HepG2 (cell line): Measurements from ENCODE around the gene NRL. TPM values are rescaled to one million over a fixed set of nuclear protein-coding genes. Genes with fewer than 3 reads are reported as not detected.

Source experiments
- ATF7 ChIP-seq, 2 experiments: fragments of 450-650 bp in 1 of 2; sonication (generic) in 1 of 2; formaldehyde crosslinking in 1 of 2; IDR thresholded peaks; 2 replicates each; pipeline versions ENCODE4 v1.4.0 to v1.6.1; 2016 to 2020; ENCODE audit warnings: antibody characterized with exemption in 1 of 2, mild to moderate bottlenecking in 1 of 2, missing genetic modification reagents in 1 of 2
- CHD2 ChIP-seq: IDR thresholded peaks from 2 replicates; pipeline ENCODE4 v1.6.1; 2011; ENCODE audit warnings: low read depth, low read length, improper control_type of control experiment
- CHD4 ChIP-seq: fragments of 200-600 bp; sonication (generic); IDR thresholded peaks from 2 replicates; pipeline ENCODE4 v1.7.0; 2017; ENCODE audit warnings: mild to moderate bottlenecking, low read length, borderline replicate concordance
- CREB1 ChIP-seq, 2 experiments: fragments of 450-650 bp in 1 of 2; IDR thresholded peaks; 2 replicates each; pipeline ENCODE4 v1.6.1; 2016 to 2017; ENCODE audit warnings: control low read depth in 1 of 2, mild to moderate bottlenecking in 1 of 2, missing compliant biosample characterization in 1 of 2, missing genetic modification characterization in 1 of 2
- ETV6 ChIP-seq: sonication (generic); formaldehyde crosslinking; conservative IDR thresholded peaks from 2 replicates; pipeline ENCODE4 v1.4.0; 2020; ENCODE audit warnings: missing genetic modification reagents
- GTF2F1 ChIP-seq: fragments of 150-350 bp; IDR thresholded peaks from 2 replicates; pipeline ENCODE4 v1.6.1; 2014; ENCODE audit warnings: low read length
- HNF4G ChIP-seq, 2 experiments: sonication (generic) in 1 of 2; formaldehyde crosslinking in 1 of 2; IDR thresholded peaks; 2 replicates each; pipeline versions ENCODE4 v1.4.0 to v1.6.1; 2011 to 2020; ENCODE audit warnings: borderline replicate concordance in 2 of 2, low read depth in 2 of 2, mild to moderate bottlenecking in 2 of 2, low read length in 1 of 2, missing genetic modification reagents in 1 of 2, moderate library complexity in 1 of 2
- JUNB ChIP-seq: sonication (generic); formaldehyde crosslinking; IDR thresholded peaks from 2 replicates; pipeline ENCODE4 v1.8.0; 2022; ENCODE audit warnings: missing genetic modification reagents, mild to moderate bottlenecking, borderline replicate concordance
- MAFF ChIP-seq: IDR thresholded peaks from 2 replicates; pipeline ENCODE4 v1.6.1; 2011; ENCODE audit warnings: low read depth, low read length, improper control_type of control experiment
- NFE2L2 ChIP-seq: fragments of 150-350 bp; IDR thresholded peaks from 2 replicates; pipeline ENCODE4 v1.6.1; 2014; ENCODE audit warnings: low read length
- RNF2 ChIP-seq: fragments of 450-650 bp; conservative IDR thresholded peaks from 2 replicates; pipeline ENCODE4 v1.6.1; 2016; ENCODE audit warnings: low read depth
- ZNF142 ChIP-seq: sonication (generic); formaldehyde crosslinking; IDR thresholded peaks from 2 replicates; pipeline ENCODE4 v1.4.0; 2020; ENCODE audit warnings: missing genetic modification reagents
- ZNF350 ChIP-seq: sonication (generic); formaldehyde crosslinking; IDR thresholded peaks from 2 replicates; pipeline ENCODE4 v1.4.0; 2020; ENCODE audit warnings: mild to moderate bottlenecking, low read depth, missing genetic modification reagents, borderline replicate concordance
- ZNF354B ChIP-seq: sonication (generic); formaldehyde crosslinking; IDR thresholded peaks from 2 replicates; pipeline ENCODE4 v1.8.0; 2022; ENCODE audit warnings: mild to moderate bottlenecking, missing genetic modification reagents
- ZNF431 ChIP-seq: sonication (generic); formaldehyde crosslinking; IDR thresholded peaks from 2 replicates; pipeline ENCODE4 v1.9.0; 2022; ENCODE audit warnings: missing genetic modification reagents, low read depth, mild to moderate bottlenecking, borderline replicate concordance
- ZNF503 ChIP-seq: sonication (generic); formaldehyde crosslinking; IDR thresholded peaks from 2 replicates; pipeline ENCODE4 v1.4.0; 2020; ENCODE audit warnings: missing genetic modification reagents
- ZNF563 ChIP-seq: sonication (generic); formaldehyde crosslinking; IDR thresholded peaks from 2 replicates; pipeline ENCODE4 v1.8.0; 2022; ENCODE audit warnings: mild to moderate bottlenecking, moderate library complexity, missing genetic modification reagents
- ZNF687 ChIP-seq: sonication (generic); formaldehyde crosslinking; IDR thresholded peaks from 2 replicates; pipeline ENCODE4 v1.5.1; 2020; ENCODE audit warnings: mild to moderate bottlenecking, missing genetic modification reagents, moderate library complexity
- ZNF7 ChIP-seq: IDR thresholded peaks from 2 replicates; pipeline ENCODE4 v1.6.1; 2016; ENCODE audit warnings: missing biosample characterization, missing genetic modification reagents
- polyA plus RNA-seq, 8 experiments: library from polyadenylated mRNA; depleted of rRNA in 3 of 8; stranded (reverse) in 7 of 8; unstranded in 1 of 8; fragments of >200 nt; fragmentation: Illumina TruSeq in 4 of 8; extraction: Trizol in 4 of 8; gene quantifications; 2 replicates each; pipeline versions ENCODE4 v1.2.1 to v1.2.3, GENCODE V29; 2011 to 2016; ENCODE audit warnings: low read depth in 4 of 8, missing spikeins in 1 of 8, mixed read lengths in 1 of 8; ENCODE audit not compliant: insufficient read depth in 1 of 8
- total RNA-seq, 5 experiments: library from RNA; depleted of rRNA; stranded (reverse); fragments of >200 nt; fragmentation: Illumina TruSeq; extraction: Trizol; gene quantifications; 2 replicates each; pipeline ENCODE4 v1.2.3, GENCODE V29; 2016; ENCODE audit warnings: low read depth in 1 of 5

The NRL gene
- total and polyA plus RNA-seq, 2 of the 13 experiments (the other 11 are each of a cell fraction or from before 2014, with no cell fraction given): 2.5 to 4.7 TPM

DNA sequence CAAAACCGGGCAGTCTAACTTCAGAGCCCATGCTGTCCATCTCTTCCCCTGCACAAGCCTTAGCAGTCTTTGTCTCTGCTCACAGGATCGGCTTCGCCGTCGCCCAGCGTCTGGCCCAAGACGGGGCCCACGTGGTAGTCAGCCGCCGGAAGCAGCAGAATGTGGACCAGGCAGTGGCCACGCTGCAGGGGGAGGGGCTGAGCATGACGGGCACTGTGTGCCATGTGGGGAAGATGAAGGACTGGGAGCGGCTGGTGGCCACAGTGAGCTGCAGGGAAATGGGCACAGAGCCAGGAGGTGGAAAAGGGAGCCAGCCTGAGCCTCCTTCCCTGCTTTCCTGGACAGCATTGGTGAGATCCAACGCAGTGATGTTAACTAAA lies 77.1 kb downstream of the NRL start (continued):
- TF ChIP-seq HNF4G (IDR thresholded peaks at IDR 0.05; ENCODE audit: borderline replicate concordance, low read depth, low read length): no peak
- TF ChIP-seq HNF4G (CRISPR knock-in tag; IDR thresholded peaks at IDR 0.05; ENCODE audit: borderline replicate concordance, low read depth): no peak
- no peak for TF ChIP-seq NFE2L2
- no peak for TF ChIP-seq ZNF354B (CRISPR knock-in tag)
- no peak for TF ChIP-seq ZNF7
- no peak for TF ChIP-seq RNF2
- no peak for TF ChIP-seq ZNF563 (CRISPR knock-in tag)
- TF ChIP-seq ZNF142 (CRISPR knock-in tag): no peak; the same call in 1 of the 2 replicates
- no peak for TF ChIP-seq CHD4
- TF ChIP-seq ZNF503 (CRISPR knock-in tag): no peak
- peak; percentile 57 for TF ChIP-seq ZNF687 (CRISPR knock-in tag)
- TF ChIP-seq ATF7 (IDR thresholded peaks at IDR 0.05): no peak
- no peak; the same call in 1 of the 2 replicates for TF ChIP-seq ATF7 (CRISPR knock-in tag; IDR thresholded peaks at IDR 0.05)
- no peak for TF ChIP-seq GTF2F1
- no peak for TF ChIP-seq ZNF431
- TF ChIP-seq JUNB (CRISPR knock-in tag): no peak
- TF ChIP-seq ETV6 (CRISPR knock-in tag): 0 out of 2 replicates have a peak, but pooled peaks have one; percentile 35
- TF ChIP-seq MAFF: no peak
- no peak for TF ChIP-seq ZNF350 (CRISPR knock-in tag)
- no peak for TF ChIP-seq CREB1 (IDR thresholded peaks at IDR 0.05)
- no peak for TF ChIP-seq CREB1 (CRISPR knock-in tag; IDR thresholded peaks at IDR 0.05)
- TF ChIP-seq CHD2: no peak
